CD4-positive, alpha-beta T cell treated with Interleukin-1 beta for 1 hour (primary cell): ENCODE data around the gene CELA2A.
"Not testable (repeated sequence)": the region's sequence is repeated elsewhere in the genome, so short reads cannot be mapped to it uniquely, and the experiment has no call there.

Source experiments
- DNase-seq, 2 donors: peaks; one replicate each; pipeline ENCODE4 v3.0.0-alpha.2; 2020 to 2022

The CELA2A gene

DNA sequence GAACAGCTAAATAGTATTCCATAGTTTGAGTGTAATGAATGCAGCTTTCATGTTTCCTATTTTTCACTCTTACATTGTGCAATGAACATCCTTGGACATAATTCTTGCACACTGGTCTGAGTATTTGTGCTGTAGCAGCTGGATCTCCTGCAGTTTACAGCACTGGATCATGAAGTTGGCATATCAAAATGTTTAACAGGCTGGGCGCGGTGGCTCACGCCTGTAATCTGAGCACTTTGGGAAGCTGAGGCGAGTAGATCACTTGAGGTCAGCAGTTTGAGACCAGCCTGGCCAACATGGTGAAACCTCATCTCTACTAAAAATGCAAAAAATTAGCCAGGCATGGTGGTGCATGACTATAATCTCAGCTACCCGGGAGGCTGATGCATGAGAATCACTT, 14.5 kb downstream of the CELA2A start:
- not testable (repeated sequence) for DNase-seq

DNA sequence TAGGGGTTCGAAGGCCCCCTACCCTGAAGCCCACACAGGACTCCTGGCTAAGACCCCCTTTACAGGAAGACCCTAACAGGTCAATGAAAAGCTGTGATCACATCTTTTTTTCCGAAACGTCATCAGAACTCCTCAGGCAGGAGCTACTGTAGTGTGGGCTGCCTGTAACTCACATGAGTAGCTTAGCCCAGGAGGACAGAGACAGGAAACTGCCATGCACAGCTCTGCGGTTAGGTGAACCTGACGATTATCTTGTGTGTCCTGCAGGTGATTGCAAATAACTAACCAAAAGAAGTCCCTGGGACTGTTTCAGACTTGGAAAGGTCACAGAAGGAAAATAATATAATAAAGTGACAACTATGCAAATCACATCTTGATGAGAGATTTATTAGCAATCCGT, 15.2 kb downstream of the CELA2A start:
- not testable (repeated sequence) for DNase-seq

- no peak for DNase-seq
Measured at GRCh38 chr1:15472587-15472986, 16.1 kb downstream of the CELA2A start.

- no peak for DNase-seq
Measured at GRCh38 chr1:15475752-15476314, 19.3 kb downstream of the CELA2A start, which contains the start of gene CELA2B. Gene CELA2B (plus strand): TSS chr1:15476104. CDS start chr1:15476126, 22 bp downstream.

DNA sequence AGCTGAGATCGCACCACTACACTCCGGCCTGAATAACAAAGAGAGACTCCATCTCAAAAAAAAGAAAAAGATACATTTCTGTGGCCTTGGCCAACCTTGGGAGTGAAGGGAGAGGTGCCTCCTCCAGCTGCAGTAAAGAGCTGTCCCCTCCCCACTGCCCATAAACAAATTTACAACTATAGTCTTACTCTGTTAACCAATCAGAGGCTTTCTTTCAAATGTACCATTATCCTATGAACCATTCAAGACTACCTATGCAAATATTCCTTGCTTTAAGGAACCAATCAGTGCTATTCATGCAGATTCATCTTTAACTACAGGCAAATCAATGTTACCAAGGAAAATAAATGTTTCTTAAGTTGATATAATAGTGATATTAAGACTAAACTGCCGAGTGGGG, 20.4 kb downstream of the CELA2A start:
- DNase-seq: no peak

DNA sequence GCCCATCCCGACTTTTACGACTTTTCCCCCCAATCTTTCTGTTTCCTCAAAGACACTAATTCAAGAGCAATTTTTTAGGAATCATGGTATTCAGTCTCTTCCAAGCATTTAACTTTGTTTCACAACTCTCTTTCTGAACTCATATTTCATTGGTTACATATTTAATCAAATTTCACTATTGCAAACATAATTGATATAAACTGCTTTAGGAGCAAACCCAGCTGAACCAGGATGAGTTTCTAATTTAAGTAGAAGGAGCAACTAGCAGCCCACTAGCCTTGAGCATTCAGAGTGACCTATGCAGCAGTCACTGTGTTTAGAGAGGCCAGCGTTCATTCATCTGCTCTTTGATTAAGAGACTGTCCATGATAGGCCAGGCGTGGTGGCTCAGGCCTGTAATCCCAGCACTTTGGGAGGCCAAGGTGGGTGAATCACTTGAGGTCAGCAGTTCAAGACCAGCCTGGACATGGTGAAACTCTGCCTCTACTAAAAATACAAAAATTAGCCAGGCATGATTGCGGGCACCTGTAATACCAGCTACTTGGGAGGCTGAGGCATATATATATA, 21.2 kb downstream of the CELA2A start:
- no peak for DNase-seq

GRCh38 chr1:15479654-15480347, 23.3 kb downstream of the CELA2A start:
- DNase-seq: no peak

GRCh38 chr1:15482455-15482854, 25.9 kb downstream of the CELA2A start:
- DNase-seq: not testable (repeated sequence)

DNA sequence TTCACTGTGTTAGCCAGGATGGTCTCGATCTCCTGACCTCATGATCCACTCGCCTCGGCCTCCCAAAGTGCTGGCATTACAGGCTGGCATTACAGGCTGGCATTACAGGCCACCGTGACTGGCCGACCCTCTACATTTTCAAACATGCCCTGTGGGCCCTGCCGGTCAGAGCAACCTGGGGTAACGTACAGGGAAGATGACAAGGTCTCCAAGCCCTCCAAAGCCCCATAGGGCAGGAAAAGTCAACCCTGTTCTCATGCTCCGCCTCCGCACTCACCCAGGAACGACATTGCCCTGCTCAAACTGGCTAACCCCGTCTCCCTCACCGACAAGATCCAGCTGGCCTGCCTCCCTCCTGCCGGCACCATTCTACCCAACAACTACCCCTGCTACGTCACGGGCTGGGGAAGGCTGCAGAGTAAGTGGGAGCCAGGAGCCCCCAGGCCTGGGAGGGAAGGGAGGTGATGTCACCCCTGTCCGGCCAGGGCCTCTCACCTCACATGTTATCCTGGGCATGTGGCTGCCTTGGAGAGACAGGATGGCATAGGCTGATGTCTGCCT, 26.5 kb downstream of the CELA2A start:
- not testable (repeated sequence) for DNase-seq

- DNase-seq: no peak
Measured at GRCh38 chr1:15483971-15484370, 27.4 kb downstream of the CELA2A start.

- DNase-seq: not testable (repeated sequence)
Measured at GRCh38 chr1:15484443-15484842, 27.9 kb downstream of the CELA2A start.

DNA sequence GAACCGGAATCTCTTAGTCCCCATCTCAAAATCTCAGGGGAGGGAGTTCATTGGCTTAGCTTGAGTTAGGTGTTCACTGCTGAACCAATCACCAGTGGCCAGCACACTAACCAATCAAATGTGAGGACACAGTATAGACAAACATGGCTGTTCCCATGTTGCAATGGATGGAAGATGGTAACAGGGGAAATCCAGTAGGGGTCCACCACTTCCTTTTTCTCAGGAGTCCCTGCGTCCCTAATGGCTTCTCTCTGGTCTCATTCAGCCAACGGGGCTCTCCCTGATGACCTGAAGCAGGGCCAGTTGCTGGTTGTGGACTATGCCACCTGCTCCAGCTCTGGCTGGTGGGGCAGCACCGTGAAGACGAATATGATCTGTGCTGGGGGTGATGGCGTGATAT, 29.1 kb downstream of the CELA2A start:
- DNase-seq: no peak

- not testable (repeated sequence) for DNase-seq
Measured at GRCh38 chr1:15486844-15487610, 30.5 kb downstream of the CELA2A start.

- DNase-seq: no peak
Measured at GRCh38 chr1:15488371-15488770, 31.8 kb downstream of the CELA2A start.

DNA sequence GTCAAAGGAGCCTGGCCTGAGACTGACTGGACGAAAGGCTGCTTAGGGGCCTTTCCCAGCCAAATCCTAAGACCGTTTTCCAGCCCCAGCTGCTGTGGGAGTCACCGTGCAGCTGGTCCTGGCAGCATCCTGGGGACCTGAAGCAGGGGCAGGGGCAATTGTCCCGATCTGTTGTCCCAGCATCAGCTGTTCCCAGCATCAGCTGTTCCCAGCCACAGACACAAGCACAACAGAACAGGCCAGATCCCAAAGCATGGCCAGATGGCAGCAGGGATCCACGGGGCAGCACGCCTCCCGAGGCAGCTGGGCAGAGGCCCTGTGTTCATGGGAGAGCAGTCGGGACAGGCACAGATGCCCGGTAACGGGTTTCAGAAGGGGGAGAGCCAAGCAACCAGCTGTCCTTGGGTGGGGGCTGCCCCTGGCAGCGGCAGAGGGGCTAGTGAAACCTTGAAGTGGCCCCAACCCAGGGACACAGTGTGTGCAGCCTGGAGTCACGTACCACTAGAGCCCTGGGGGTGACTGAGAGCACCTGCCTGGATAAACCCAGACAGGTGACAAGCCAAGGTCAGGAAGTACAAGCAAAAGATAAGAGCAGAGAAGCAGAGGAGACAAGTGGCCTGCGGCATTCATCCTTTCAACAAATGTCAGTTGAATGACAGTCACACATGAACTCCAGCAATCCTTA, 32.7 kb downstream of the CELA2A start:
- no peak for DNase-seq

DNA sequence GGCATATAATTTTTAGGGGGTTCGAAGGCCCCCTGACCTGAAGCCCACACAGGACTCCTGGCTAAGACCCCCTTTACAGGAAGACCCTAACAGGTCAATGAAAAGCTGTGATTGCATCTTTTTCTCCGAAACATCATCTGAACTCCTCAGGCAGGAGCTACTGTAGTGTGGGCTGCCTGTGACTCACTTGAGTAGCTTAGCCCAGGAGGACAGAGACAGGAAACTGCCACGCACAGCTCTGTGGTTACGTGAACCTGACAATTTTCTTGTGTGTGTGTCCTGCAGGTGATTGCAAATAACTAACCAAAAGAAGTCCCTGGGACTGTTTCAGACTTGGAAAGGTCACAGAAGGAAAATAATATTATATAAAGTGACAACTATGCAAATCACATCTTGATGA, 34.5 kb downstream of the CELA2A start:
- DNase-seq: not testable (repeated sequence)

GRCh38 chr1:15492596-15492995, 36.1 kb downstream of the CELA2A start:
- no peak for DNase-seq

- DNase-seq: no peak
Measured at GRCh38 chr1:15493869-15494390, 37.4 kb downstream of the CELA2A start.

DNA sequence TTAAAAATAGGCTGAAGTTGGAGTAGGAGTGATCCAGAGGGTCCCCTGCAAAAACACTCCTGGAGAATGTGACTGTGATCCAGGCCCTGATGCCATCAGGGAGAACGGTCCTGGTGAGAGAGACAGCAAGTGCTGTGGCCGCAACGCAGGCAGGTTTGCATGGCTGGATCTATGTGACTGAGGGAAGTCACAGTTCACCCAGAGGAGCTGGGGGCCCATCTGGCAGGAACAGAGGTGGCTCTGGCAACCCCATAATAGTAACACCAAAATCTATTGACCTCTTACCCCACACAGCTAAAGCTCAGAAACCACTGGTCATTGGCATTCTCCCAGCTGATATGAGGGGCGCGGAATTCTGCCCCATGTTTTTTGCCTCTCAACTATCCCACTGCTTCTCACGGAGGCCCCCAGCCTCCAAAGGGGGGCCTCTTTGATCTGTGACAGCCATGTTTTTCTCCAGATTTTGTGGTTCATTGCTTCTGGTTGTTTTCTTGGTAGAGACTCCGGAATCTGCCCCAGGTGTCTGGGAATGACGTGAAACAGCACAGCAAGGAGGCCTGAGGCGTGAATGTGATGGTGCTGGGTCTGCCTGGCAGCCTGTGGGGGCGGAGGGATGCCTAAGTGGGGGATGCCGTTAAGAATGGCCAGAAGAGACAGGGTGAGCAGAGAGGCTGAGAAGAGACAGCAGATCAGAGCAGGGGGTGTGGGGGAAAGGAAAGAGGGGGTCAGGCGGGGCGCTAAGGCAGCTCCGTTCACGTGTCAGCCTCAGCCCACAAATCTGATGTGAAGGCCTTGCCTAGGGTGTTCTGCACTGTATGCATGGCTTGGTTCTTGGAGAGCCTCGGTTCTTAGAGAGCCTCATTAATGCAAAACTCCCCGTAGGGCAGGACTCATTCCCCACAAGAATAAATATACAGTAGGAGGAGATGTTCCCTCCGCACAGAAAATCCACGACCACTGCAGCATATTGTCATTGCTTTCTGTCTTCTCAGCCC, 43.9 kb downstream of the CELA2A start:
- DNase-seq: no peak

DNA sequence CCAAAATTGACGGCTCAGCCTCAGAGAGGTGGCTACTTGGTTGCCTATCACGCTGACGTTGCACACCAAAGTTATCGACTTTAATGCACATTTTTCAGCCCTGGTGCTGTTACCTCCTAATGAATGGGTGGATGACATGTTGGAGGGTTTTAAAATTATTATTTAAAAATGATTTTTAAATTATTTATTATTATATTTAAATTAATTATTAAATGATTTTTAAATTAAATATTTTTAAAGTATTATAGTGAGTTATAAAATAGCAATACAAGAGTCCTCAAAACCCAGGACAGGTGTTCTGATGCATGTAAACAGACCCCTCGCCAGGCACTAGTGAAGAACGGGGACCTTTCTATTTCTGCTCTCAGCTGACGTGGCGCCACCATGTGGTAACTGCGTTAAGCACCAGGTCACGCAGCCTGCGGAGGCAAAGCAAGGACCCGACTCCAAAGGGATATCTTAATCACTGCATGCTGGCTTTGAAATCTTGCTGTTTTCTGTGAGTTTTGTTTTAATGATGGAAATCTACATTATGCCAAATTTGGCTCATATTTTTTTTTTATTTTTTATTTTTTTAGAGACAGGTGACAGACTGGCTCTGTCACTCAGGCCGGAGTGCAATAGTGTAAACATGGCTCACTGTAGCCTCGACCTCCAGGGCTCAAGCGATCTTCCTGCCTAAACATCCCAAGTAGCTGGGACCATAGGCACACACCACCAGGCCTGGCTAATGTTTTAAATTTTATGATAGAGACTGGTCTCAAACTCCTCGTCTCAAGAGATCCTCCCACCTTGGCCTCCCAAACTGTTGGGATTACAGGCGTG, 44.9 kb downstream of the CELA2A start:
- DNase-seq: peak; percentile 39 to 49
